Ovary (tissue), 3 donors: ENCODE results near the gene MAP7.

ENCODE experiments used
- EP300 ChIP-seq: sonication (generic); formaldehyde crosslinking; IDR thresholded peaks from one replicate; pipeline ENCODE4 v1.6.1; 2017; ENCODE audit warnings: antibody characterized with exemption
- POLR2A ChIP-seq: fragments of 450-650 bp; IDR thresholded peaks from one replicate; pipeline ENCODE4 v1.6.1; 2017; ENCODE audit warnings: antibody characterized with exemption, mild to moderate bottlenecking, moderate library complexity
- TF ChIP-seq, protein P1 (sequence below), 3 donors: fragments of 450-650 bp in 2 of 3; fragments of 200-600 bp in 1 of 3; IDR thresholded peaks; one replicate each; pipeline versions ENCODE4 v1.5.1 to v1.8.0; 2016 to 2022; ENCODE audit warnings: antibody characterized with exemption in 3 of 3, mild to moderate bottlenecking in 1 of 3
- donor health status: DM: no; HTN: no; CAD: no.

DNA sequence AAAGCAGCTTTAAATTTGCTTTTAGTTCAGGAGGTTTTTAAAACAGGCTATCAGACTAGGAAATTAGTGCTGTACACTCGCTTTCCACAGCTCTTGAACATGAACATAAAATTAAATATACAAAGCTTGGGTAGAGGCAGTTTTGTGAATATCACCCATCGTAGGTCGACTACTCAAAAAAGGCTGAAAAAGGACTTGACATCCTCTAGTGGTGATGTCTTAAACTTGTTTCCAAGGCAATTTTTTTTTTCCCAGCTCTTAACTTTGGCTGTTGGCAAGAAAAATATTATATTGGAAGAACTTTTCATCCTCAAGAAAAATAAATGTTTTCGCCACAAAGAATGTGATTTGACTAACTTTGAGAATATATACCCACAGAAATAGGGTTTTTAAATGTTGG, 2.9 kb downstream of the MAP7 start:
- TF ChIP-seq, protein P1, sequence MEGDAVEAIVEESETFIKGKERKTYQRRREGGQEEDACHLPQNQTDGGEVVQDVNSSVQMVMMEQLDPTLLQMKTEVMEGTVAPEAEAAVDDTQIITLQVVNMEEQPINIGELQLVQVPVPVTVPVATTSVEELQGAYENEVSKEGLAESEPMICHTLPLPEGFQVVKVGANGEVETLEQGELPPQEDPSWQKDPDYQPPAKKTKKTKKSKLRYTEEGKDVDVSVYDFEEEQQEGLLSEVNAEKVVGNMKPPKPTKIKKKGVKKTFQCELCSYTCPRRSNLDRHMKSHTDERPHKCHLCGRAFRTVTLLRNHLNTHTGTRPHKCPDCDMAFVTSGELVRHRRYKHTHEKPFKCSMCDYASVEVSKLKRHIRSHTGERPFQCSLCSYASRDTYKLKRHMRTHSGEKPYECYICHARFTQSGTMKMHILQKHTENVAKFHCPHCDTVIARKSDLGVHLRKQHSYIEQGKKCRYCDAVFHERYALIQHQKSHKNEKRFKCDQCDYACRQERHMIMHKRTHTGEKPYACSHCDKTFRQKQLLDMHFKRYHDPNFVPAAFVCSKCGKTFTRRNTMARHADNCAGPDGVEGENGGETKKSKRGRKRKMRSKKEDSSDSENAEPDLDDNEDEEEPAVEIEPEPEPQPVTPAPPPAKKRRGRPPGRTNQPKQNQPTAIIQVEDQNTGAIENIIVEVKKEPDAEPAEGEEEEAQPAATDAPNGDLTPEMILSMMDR (IDR thresholded peaks at IDR 0.05), result no peak
- no peak for TF ChIP-seq POLR2A
- no peak for TF ChIP-seq EP300
